Stimulated activated naive CD8-positive, alpha-beta T cell treated with anti-CD3 and anti-CD28 coated beads, Interleukin-15, amount 100 ng/mL, for 72 hours (primary cell): ENCODE data around the gene CCDC175.

Source experiments
- ATAC-seq: fragments of 150-1000 bp; cut with Tn5 transposase; 2 replicates; pipeline ENCODE4 v1.10.0; 2021; ENCODE audit warnings: mild to moderate bottlenecking, moderate library complexity
- DNase-seq, 2 donors: peaks; one replicate each; pipeline ENCODE4 v3.0.0; 2021 to 2022
- H3K27ac Mint-ChIP-seq, 2 donors: one replicate each; pipeline ENCODE4 v1.8.0; 2022; ENCODE audit warnings: mild to moderate bottlenecking in 2 of 2, mixed read lengths in 2 of 2, moderate library complexity in 2 of 2
- H3K27me3 Mint-ChIP-seq: one replicate; pipeline ENCODE4 v1.8.0; 2022; ENCODE audit warnings: mixed read lengths
- H3K4me1 Mint-ChIP-seq: one replicate; pipeline ENCODE4 v1.8.0; 2022; ENCODE audit warnings: mild to moderate bottlenecking, mixed read lengths
- H3K4me3 Mint-ChIP-seq, 2 donors: one replicate each; pipeline ENCODE4 v1.8.0; 2022; ENCODE audit warnings: mild to moderate bottlenecking in 2 of 2, mixed read lengths in 2 of 2, moderate library complexity in 1 of 2
- H3K9me3 Mint-ChIP-seq, 2 donors: one replicate each; pipeline ENCODE4 v1.8.0; 2022; ENCODE audit warnings: mixed read lengths in 2 of 2

The CCDC175 gene

DNA sequence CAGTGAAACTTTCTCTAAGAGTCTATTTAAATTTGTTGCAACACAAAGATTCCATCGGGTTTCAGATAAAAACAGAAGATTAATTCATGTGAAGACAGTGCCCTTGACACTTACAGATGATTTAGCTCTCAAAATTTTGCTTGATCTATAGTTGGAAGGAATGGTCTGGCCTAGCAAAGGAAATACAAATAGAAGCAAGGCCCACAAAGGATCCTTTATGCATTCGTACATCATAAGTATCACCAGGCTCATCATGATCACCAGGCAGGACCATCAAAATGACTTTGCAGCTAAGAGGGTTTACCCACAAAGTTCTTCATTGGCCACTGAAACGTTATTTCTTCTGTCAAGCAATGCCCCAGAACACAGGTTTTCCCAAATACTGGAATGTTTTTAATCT lies 67.5 kb downstream of the CCDC175 start:
- Mint-ChIP-seq H3K4me1 (no peaks in the 10 kb centered on the region), H3K27ac (no peak overlapping the region), H3K9me3 (peaks cover 0 to 1% of the 10 kb centered on the region in 2 donors), H3K27me3 (peaks cover 18% of the 10 kb centered on the region), H3K4me3 (no peak overlapping the region)
- ATAC-seq = no peak
- no peak for DNase-seq

DNA sequence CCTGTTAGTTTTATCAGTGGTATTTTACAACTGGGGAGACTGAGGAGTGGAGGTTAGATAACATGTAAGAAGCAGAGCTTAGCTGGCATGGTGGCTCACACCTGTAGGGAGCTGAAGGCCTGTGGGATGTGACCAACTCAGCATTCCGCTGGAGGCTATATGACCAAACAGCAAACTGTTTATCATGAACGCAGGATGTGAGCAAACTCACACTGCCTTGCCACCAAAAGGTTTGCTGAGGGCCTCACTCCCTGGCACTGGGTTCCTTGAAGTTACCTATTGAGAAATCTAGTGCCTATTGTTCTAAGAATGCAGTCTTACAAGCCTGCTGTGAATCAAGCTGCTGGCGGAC lies 68.9 kb downstream of the CCDC175 start:
- DNase-seq (no peak), ATAC-seq (no peak)
- no peaks in the 10 kb centered on the region for H3K9me3 Mint-ChIP-seq
- no peak overlapping the region for H3K4me3 Mint-ChIP-seq
- no peaks in the 10 kb centered on the region for H3K4me1 Mint-ChIP-seq
- no peak overlapping the region for H3K27ac Mint-ChIP-seq
- peaks cover 9% of the 10 kb centered on the region for H3K27me3 Mint-ChIP-seq

GRCh38 chr14:59507063-59507751 lies 69.4 kb downstream of the CCDC175 start:
- peak; percentile 34 to 39 for DNase-seq
- Mint-ChIP-seq H3K9me3 (no peaks in the 10 kb centered on the region), H3K27me3 (peaks cover 8% of the 10 kb centered on the region), H3K4me3 (no peak overlapping the region), H3K27ac (no peak overlapping the region), H3K4me1 (no peaks in the 10 kb centered on the region)
- ATAC-seq = peak; percentile 87

DNA sequence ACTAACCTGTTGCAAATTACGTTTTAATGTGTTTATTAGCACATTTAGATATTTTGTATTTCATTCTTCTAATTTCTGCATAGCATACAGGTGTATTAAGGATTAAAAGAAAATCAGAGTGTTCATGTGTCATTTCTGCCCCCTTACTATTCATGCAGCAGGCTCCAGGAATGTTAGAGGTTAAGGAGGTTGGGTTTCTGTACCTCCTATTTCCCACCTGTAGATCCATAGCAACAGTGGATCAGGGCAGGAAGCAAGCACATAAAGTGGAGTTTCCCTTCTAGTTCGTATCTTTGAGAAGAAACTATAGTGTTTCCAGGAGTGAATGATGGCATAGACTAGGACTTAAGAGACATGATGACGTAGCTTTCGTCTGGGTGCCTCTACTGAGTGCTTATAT lies 73.4 kb downstream of the CCDC175 start:
- no peaks in the 10 kb centered on the region for H3K4me1 Mint-ChIP-seq
- no peak for ATAC-seq
- H3K9me3 Mint-ChIP-seq = no peaks in the 10 kb centered on the region
- no peaks in the 10 kb centered on the region for H3K27me3 Mint-ChIP-seq
- H3K4me3 Mint-ChIP-seq = no peak overlapping the region
- no peak for DNase-seq
- H3K27ac Mint-ChIP-seq = no peak overlapping the region

DNA sequence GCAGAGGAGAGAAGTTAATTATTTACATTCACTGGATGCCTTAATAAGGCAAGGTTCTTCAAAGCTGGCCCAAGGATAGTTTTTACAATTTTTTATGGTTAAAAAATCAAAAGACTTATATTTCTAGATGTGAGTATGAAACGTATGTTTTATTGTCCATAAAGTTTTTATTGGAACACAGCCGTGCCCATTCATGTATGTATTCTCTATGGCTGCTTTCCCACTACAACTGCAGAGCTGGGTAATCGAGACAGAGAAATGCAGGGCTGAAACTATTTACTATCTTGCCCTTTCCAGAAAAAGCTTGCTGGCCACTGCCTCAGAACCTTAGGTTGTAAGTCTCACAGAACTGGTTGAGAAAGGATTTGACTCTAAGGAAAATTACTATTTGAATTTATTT lies 75.9 kb downstream of the CCDC175 start:
- Mint-ChIP-seq H3K27ac (peak overlapping the region in 1 of 2 donors; percentile 57), H3K9me3 (no peaks in the 10 kb centered on the region), H3K4me1 (no peaks in the 10 kb centered on the region), H3K27me3 (no peaks in the 10 kb centered on the region), H3K4me3 (no peak overlapping the region)
- ATAC-seq (no peak), DNase-seq (no peak)

GRCh38 chr14:59492384-59492783 lies 84.2 kb downstream of the CCDC175 start:
- DNase-seq = no peak

DNA sequence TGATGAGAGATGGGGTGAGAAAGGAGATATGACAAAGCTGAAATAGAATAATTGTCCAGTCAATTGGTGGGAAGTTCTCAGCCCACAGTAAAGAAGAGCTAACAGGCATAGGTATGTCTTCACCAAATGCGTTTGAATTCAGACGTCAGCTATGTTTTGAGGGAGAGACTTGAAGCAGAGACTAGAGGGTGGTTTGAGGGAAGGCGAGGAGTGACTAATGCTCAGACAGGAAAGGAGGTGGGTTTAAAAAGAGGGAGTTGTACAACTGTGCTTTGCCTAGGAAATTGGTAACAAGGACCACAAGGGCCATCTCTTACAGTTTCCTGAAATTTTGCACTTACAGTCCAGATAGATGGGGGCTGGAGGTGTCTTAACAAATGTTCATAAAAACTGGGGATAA lies 85.9 kb downstream of the CCDC175 start:
- H3K27ac Mint-ChIP-seq = no peak overlapping the region
- no peaks in the 10 kb centered on the region for H3K27me3 Mint-ChIP-seq
- H3K9me3 Mint-ChIP-seq = no peaks in the 10 kb centered on the region
- peaks cover 28% of the 10 kb centered on the region for H3K4me1 Mint-ChIP-seq
- no peak for DNase-seq
- H3K4me3 Mint-ChIP-seq = no peak overlapping the region
- no peak for ATAC-seq

More at GRCh38 chr14:59492384-59492783, 84.2 kb downstream of the CCDC175 start:
- no peak for ATAC-seq
- H3K4me1 Mint-ChIP-seq = peaks cover 27% of the 10 kb centered on the region
- H3K27me3 Mint-ChIP-seq = no peaks in the 10 kb centered on the region
- H3K27ac Mint-ChIP-seq = no peak overlapping the region
- no peak overlapping the region for H3K4me3 Mint-ChIP-seq
- H3K9me3 Mint-ChIP-seq = no peaks in the 10 kb centered on the region

DNA sequence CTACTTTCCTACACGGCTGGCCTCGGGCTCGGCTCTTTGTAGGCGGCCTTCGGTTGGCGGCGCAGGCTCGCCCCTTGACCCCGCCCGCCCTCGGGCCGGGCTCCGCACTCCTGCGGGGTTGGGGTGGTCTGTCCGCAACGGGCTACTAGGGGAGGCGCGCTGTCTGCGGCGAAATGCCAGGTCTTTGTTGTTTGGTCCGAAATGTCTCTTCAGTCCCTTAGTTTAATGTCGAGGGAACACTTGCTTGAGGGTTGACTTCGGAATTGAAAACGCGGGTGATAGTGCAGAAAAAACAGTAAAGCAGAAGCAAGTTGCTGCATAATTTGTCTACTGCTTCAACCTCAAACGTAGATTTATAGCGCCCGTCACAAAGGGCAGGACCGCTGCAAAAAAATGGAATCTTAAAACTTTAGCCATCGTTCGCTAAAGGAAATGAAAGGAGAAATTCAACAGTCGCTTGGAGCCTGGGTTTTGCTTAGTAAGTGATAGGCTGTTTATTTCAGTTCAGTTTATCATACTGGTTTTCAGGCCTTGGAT lies 91.9 kb downstream of the CCDC175 start:
- no peaks in the 10 kb centered on the region for H3K27me3 Mint-ChIP-seq
- no peak for DNase-seq
- H3K4me1 Mint-ChIP-seq = peaks cover 57% of the 10 kb centered on the region
- peak; percentile 68 for ATAC-seq
- no peaks in the 10 kb centered on the region for H3K9me3 Mint-ChIP-seq
- peak overlapping the region; percentile 64 to 89 for H3K27ac Mint-ChIP-seq
- H3K4me3 Mint-ChIP-seq = peak overlapping the region; percentile 88

DNA sequence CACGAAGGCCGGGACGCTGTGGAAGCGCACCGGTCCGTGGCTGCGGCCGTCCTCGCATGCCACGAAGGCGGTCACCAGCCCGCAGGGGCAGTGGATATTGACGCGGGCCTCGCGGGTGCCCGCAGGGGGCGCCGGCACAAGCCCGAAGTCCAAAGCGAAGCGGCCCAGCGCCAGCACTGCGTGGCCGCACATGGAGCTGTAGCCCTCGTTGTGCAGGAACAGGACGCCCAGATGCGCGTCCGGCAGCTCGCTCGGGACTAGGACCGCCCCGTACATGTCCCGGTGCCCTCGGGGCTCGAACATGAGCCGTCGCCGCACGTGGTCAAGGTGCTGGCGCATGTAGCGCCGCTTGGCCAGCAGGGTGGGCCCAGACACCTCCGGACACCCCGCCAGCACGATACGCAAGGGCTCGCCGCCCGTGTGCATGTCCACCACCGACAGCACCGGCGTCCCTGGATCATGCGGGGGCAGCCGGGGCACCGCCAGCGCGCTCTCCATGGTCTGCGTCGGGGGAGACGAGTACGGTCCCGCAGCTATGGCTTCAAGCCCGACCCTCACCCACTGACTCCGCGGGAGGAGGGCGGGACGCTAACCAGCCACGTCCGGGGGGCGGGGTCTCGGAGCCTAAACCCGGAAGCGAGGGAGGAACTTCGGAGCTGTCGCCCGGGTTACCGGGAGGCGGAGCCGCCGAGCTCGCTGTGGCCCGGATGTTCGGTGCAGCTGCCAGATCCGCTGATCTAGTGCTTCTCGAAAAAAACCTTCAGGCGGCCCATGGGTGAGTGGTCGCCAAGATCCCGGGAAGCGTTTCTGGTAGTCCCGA lies 92.6 kb downstream of the CCDC175 start, which contains the start of the genes JKAMP and L3HYPDH:
TSS of gene JKAMP (plus strand) at position 699 of the 820 bp plus-strand sequence. CDS start at position 772, 73 bp downstream.
TSS of gene L3HYPDH (minus strand) at position 590 of the 820 bp plus-strand sequence. CDS start at position 498, 92 bp downstream.
- no peaks in the 10 kb centered on the region for H3K9me3 Mint-ChIP-seq
- peak; percentile 96 for ATAC-seq
- peak within 1 kb of the TSS; percentile 88 for H3K4me3 Mint-ChIP-seq
- DNase-seq = peak; percentile 95 to 97
- no peaks in the 10 kb centered on the region for H3K27me3 Mint-ChIP-seq
- H3K27ac Mint-ChIP-seq = peak within 1 kb of the TSS; percentile 76 to 89
- H3K4me1 Mint-ChIP-seq = peaks cover 51% of the 10 kb centered on the region

GRCh38 chr14:59483363-59483762 lies 93.2 kb downstream of the CCDC175 start:
- Mint-ChIP-seq H3K9me3 (no peaks in the 10 kb centered on the region), H3K27ac (peak overlapping the region; percentile 76 to 86), H3K27me3 (no peaks in the 10 kb centered on the region), H3K4me1 (peaks cover 44% of the 10 kb centered on the region), H3K4me3 (peak overlapping the region; percentile 88)
- DNase-seq (no peak), ATAC-seq (no peak)

- no peaks in the 10 kb centered on the region for H3K27me3 Mint-ChIP-seq
- H3K9me3 Mint-ChIP-seq = no peaks in the 10 kb centered on the region
- DNase-seq (no peak), ATAC-seq (no peak)
- peak overlapping the region; percentile 88 for H3K4me3 Mint-ChIP-seq
- H3K27ac Mint-ChIP-seq = peak overlapping the region; percentile 37 to 86
- H3K4me1 Mint-ChIP-seq = peaks cover 43% of the 10 kb centered on the region
Observed at GRCh38 chr14:59482541-59483331, 93.9 kb downstream of the CCDC175 start.

GRCh38 chr14:59481871-59482540 lies 94.6 kb downstream of the CCDC175 start:
- H3K4me3 Mint-ChIP-seq = peak overlapping the region; percentile 88
- no peaks in the 10 kb centered on the region for H3K9me3 Mint-ChIP-seq
- ATAC-seq (no peak), DNase-seq (no peak)
- no peaks in the 10 kb centered on the region for H3K27me3 Mint-ChIP-seq
- peak overlapping the region in 1 of 2 donors; percentile 93 for H3K27ac Mint-ChIP-seq
- peaks cover 43% of the 10 kb centered on the region for H3K4me1 Mint-ChIP-seq

GRCh38 chr14:59481407-59481806 lies 95.2 kb downstream of the CCDC175 start:
- Mint-ChIP-seq H3K9me3 (no peaks in the 10 kb centered on the region), H3K27ac (peak overlapping the region; percentile 56 to 74), H3K27me3 (no peaks in the 10 kb centered on the region), H3K4me3 (peak overlapping the region; percentile 50 to 68), H3K4me1 (peaks cover 43% of the 10 kb centered on the region)
- no peak for ATAC-seq
- no peak for DNase-seq

- peak overlapping the region in 1 of 2 donors; percentile 71 for H3K4me3 Mint-ChIP-seq
Observed at GRCh38 chr14:59480166-59480565, 96.4 kb downstream of the CCDC175 start.

GRCh38 chr14:59478540-59478939 lies 98.1 kb downstream of the CCDC175 start:
- no peak overlapping the region for H3K27ac Mint-ChIP-seq
- no peaks in the 10 kb centered on the region for H3K9me3 Mint-ChIP-seq
- H3K4me1 Mint-ChIP-seq = peaks cover 34% of the 10 kb centered on the region
- H3K27me3 Mint-ChIP-seq = no peaks in the 10 kb centered on the region
- no peak overlapping the region for H3K4me3 Mint-ChIP-seq
- DNase-seq (no peak), ATAC-seq (no peak)

More at GRCh38 chr14:59480166-59480565, 96.4 kb downstream of the CCDC175 start:
- Mint-ChIP-seq H3K4me1 (peaks cover 37% of the 10 kb centered on the region), H3K27me3 (no peaks in the 10 kb centered on the region), H3K27ac (peak overlapping the region; percentile 38 to 95), H3K9me3 (no peaks in the 10 kb centered on the region)
- ATAC-seq = no peak
- DNase-seq = no peak
